ENCODE data around the gene NACA.

GRCh38 chr12:56719056-56719455, 6.0 kb downstream of the NACA start:
- TF ChIP-seq POLR2A (IDR thresholded peaks at IDR 0.05): no peak
- no peak for TF ChIP-seq CTCF (IDR thresholded peaks at IDR 0.05)
